ENCODE measurements around the gene ENTPD6. TPM values are rescaled to one million over a fixed set of nuclear protein-coding genes. Genes with fewer than 3 reads are reported as not detected.
"Not testable (repeated sequence)": the region's sequence is repeated elsewhere in the genome, so short reads cannot be mapped to it uniquely, and the experiment has no call there.

ENTPD6 gene
- total RNA-seq, 1 experiment from 2014 or later = 77.0 TPM

GRCh38 chr20:25176184-25176583 is 19.3 kb upstream of the ENTPD6 start:
- no peaks in the 10 kb centered on the region for H3K9me3 ChIP-seq (replicated peaks)
- no peaks in the 10 kb centered on the region for H3K27me3 ChIP-seq (replicated peaks)
- DNase-seq (ENCODE audit: low read depth in 1 of 2, low spot score in 2 of 2) = no peak
- H3K36me3 ChIP-seq = no peaks in the 10 kb centered on the region
- H3K4me1 ChIP-seq (replicated peaks) = peaks cover 29% of the 10 kb centered on the region
- H3K4me3 ChIP-seq = no peak overlapping the region
- no peak overlapping the region for H3K27ac ChIP-seq

- no peak overlapping the region for H3K4me3 ChIP-seq
- H3K9me3 ChIP-seq (replicated peaks) = no peaks in the 10 kb centered on the region
- H3K27me3 ChIP-seq (replicated peaks) = no peaks in the 10 kb centered on the region
- H3K36me3 ChIP-seq = no peaks in the 10 kb centered on the region
- peak overlapping the region; percentile 46 for H3K27ac ChIP-seq
- peaks cover 29% of the 10 kb centered on the region for H3K4me1 ChIP-seq (replicated peaks)
- peak; percentile 73 to 81 for DNase-seq (ENCODE audit: low read depth in 1 of 2, low spot score in 2 of 2)
Observed at GRCh38 chr20:25177890-25178321, 17.6 kb upstream of the ENTPD6 start.

- Histone ChIP-seq H3K27ac (peak overlapping the region; percentile 46), H3K9me3 (replicated peaks) (no peaks in the 10 kb centered on the region), H3K27me3 (replicated peaks) (no peaks in the 10 kb centered on the region), H3K36me3 (no peaks in the 10 kb centered on the region), H3K4me1 (replicated peaks) (peaks cover 29% of the 10 kb centered on the region), H3K4me3 (no peak overlapping the region)
- DNase-seq (ENCODE audit: low read depth in 1 of 2, low spot score in 2 of 2) = peak; percentile 72 to 93
Observed at GRCh38 chr20:25178563-25179438, 16.7 kb upstream of the ENTPD6 start.

GRCh38 chr20:25179439-25180089 is 15.9 kb upstream of the ENTPD6 start:
- no peak for DNase-seq (ENCODE audit: low read depth in 1 of 2, low spot score in 2 of 2)
- Histone ChIP-seq H3K36me3 (no peaks in the 10 kb centered on the region), H3K4me3 (no peak overlapping the region), H3K27ac (no peak overlapping the region), H3K4me1 (replicated peaks) (peaks cover 29% of the 10 kb centered on the region), H3K9me3 (replicated peaks) (no peaks in the 10 kb centered on the region), H3K27me3 (replicated peaks) (no peaks in the 10 kb centered on the region)

- not testable (repeated sequence) for DNase-seq (ENCODE audit: low read depth in 1 of 2, low spot score in 2 of 2); H3K36me3 ChIP-seq; H3K9me3 ChIP-seq (replicated peaks); H3K4me3 ChIP-seq; H3K27ac ChIP-seq; H3K4me1 ChIP-seq (replicated peaks); H3K27me3 ChIP-seq (replicated peaks)
Observed at GRCh38 chr20:25184391-25184790, 11.1 kb upstream of the ENTPD6 start.

- H3K9me3 ChIP-seq (replicated peaks) = no peaks in the 10 kb centered on the region
- no peaks in the 10 kb centered on the region for H3K4me1 ChIP-seq (replicated peaks)
- DNase-seq (ENCODE audit: low read depth in 1 of 2, low spot score in 2 of 2) = no peak
- no peaks in the 10 kb centered on the region for H3K36me3 ChIP-seq
- H3K4me3 ChIP-seq = no peak overlapping the region
- no peaks in the 10 kb centered on the region for H3K27me3 ChIP-seq (replicated peaks)
- no peak overlapping the region for H3K27ac ChIP-seq
Observed at GRCh38 chr20:25187220-25187619, 8.3 kb upstream of the ENTPD6 start.

GRCh38 chr20:25187635-25188034 is 7.9 kb upstream of the ENTPD6 start:
- H3K9me3 ChIP-seq (replicated peaks) = no peaks in the 10 kb centered on the region
- H3K27ac ChIP-seq = no peak overlapping the region
- no peaks in the 10 kb centered on the region for H3K27me3 ChIP-seq (replicated peaks)
- H3K4me3 ChIP-seq = no peak overlapping the region
- H3K36me3 ChIP-seq = no peaks in the 10 kb centered on the region
- DNase-seq (ENCODE audit: low read depth in 1 of 2, low spot score in 2 of 2) = no peak
- H3K4me1 ChIP-seq (replicated peaks) = no peaks in the 10 kb centered on the region

GRCh38 chr20:25188218-25188617 is 7.3 kb upstream of the ENTPD6 start:
- no peak for DNase-seq (ENCODE audit: low read depth in 1 of 2, low spot score in 2 of 2)
- Histone ChIP-seq H3K27me3 (replicated peaks) (no peaks in the 10 kb centered on the region), H3K4me3 (no peak overlapping the region), H3K36me3 (no peaks in the 10 kb centered on the region), H3K4me1 (replicated peaks) (no peaks in the 10 kb centered on the region), H3K9me3 (replicated peaks) (no peaks in the 10 kb centered on the region), H3K27ac (no peak overlapping the region)

GRCh38 chr20:25191051-25191450 is 4.5 kb upstream of the ENTPD6 start:
- 0 out of 2 replicates have a peak, but pooled peaks cover 5% of the 10 kb centered on the region for H3K4me1 ChIP-seq (replicated peaks)
- H3K27me3 ChIP-seq (replicated peaks) = no peaks in the 10 kb centered on the region
- no peak overlapping the region for H3K4me3 ChIP-seq
- peaks cover 5% of the 10 kb centered on the region; the same call in 1 of the 2 replicates for H3K36me3 ChIP-seq
- no peak overlapping the region for H3K27ac ChIP-seq
- H3K9me3 ChIP-seq (replicated peaks) = no peaks in the 10 kb centered on the region
- no peak for DNase-seq (ENCODE audit: low read depth in 1 of 2, low spot score in 2 of 2)

- Histone ChIP-seq H3K4me3 (no peak overlapping the region), H3K27ac (no peak overlapping the region)
- no peak for DNase-seq (ENCODE audit: low read depth in 1 of 2, low spot score in 2 of 2)
Observed at GRCh38 chr20:25191689-25192088, 3.8 kb upstream of the ENTPD6 start.

GRCh38 chr20:25193843-25194242 is 1.7 kb upstream of the ENTPD6 start:
- Histone ChIP-seq H3K36me3 (peaks cover 13% of the 10 kb centered on the region; the same call in 1 of the 2 replicates), H3K4me3 (no peak overlapping the region), H3K27ac (no peak overlapping the region), H3K4me1 (replicated peaks) (peaks cover 12% of the 10 kb centered on the region), H3K27me3 (replicated peaks) (no peaks in the 10 kb centered on the region), H3K9me3 (replicated peaks) (no peaks in the 10 kb centered on the region)
- no peak for DNase-seq (ENCODE audit: low read depth in 1 of 2, low spot score in 2 of 2)

More at GRCh38 chr20:25191689-25192088, 3.8 kb upstream of the ENTPD6 start:
- Histone ChIP-seq H3K4me1 (replicated peaks) (peaks cover 10% of the 10 kb centered on the region; the same call in 1 of the 2 replicates), H3K9me3 (replicated peaks) (no peaks in the 10 kb centered on the region), H3K27me3 (replicated peaks) (no peaks in the 10 kb centered on the region), H3K36me3 (peaks cover 5% of the 10 kb centered on the region; the same call in 1 of the 2 replicates)

- no peaks in the 10 kb centered on the region for H3K9me3 ChIP-seq (replicated peaks)
- H3K27me3 ChIP-seq (replicated peaks) = no peaks in the 10 kb centered on the region
- H3K27ac ChIP-seq = no peak overlapping the region
- H3K36me3 ChIP-seq = peaks cover 13% of the 10 kb centered on the region; the same call in 1 of the 2 replicates
- peaks cover 14% of the 10 kb centered on the region for H3K4me1 ChIP-seq (replicated peaks)
- peak overlapping the region; percentile 91; the same call in 1 of the 2 replicates for H3K4me3 ChIP-seq
- DNase-seq (ENCODE audit: low read depth in 1 of 2, low spot score in 2 of 2) = no peak
Observed at GRCh38 chr20:25194333-25194972, 1.1 kb upstream of the ENTPD6 start.

- Histone ChIP-seq H3K9me3 (replicated peaks) (no peaks in the 10 kb centered on the region), H3K4me3 (peak overlapping the region; percentile 91), H3K4me1 (replicated peaks) (peaks cover 14% of the 10 kb centered on the region), H3K27me3 (replicated peaks) (no peaks in the 10 kb centered on the region), H3K27ac (peak overlapping the region; percentile 48), H3K36me3 (peaks cover 13% of the 10 kb centered on the region; the same call in 1 of the 2 replicates)
- DNase-seq (ENCODE audit: low read depth in 1 of 2, low spot score in 2 of 2) = no peak
Observed at GRCh38 chr20:25195962-25196785, 662 bp downstream of the ENTPD6 start.
